ENCODE data around the gene CREB3L1.

DNA sequence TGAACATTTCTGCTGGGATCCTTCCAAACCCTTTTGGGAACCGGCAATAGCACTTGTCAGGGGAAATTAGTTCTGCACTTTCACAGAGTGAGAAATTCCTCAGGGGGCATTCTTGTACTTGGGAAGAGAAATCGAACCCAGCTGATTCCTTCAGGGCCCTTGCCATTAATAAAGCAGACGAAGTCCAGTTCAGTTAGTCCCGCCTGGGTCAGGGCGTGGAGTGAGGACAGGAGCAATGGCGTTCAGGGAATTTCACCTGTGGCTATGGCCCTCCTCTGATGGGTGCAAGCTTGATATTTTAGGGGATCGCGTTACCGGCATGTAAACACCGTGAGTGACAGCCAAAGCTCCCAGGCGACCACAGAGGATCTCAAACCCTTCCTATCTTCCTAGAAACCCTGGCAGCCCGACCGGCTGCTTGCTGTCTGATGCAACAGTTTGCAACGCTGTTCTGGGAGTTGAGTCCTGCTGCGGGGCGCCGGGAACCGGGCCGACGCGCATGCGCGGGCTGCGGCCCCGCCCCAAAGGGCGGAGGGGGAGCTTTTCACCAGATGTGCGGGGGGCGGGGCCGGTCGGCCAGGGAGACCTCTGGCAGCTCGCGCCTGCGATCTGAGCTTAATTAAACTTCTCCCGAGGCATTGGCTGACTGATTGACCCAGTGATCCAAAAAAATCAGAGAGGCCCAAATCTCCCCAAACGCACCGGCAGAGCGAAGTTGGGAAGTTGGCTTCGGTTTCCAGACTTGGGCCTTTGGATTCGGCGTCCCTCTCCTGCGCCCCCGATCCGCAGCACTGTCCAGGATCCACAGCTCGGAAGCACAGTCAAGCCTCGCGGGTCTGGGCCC, 34.3 kb upstream of the CREB3L1 start:
- TF ChIP-seq, protein P1, sequence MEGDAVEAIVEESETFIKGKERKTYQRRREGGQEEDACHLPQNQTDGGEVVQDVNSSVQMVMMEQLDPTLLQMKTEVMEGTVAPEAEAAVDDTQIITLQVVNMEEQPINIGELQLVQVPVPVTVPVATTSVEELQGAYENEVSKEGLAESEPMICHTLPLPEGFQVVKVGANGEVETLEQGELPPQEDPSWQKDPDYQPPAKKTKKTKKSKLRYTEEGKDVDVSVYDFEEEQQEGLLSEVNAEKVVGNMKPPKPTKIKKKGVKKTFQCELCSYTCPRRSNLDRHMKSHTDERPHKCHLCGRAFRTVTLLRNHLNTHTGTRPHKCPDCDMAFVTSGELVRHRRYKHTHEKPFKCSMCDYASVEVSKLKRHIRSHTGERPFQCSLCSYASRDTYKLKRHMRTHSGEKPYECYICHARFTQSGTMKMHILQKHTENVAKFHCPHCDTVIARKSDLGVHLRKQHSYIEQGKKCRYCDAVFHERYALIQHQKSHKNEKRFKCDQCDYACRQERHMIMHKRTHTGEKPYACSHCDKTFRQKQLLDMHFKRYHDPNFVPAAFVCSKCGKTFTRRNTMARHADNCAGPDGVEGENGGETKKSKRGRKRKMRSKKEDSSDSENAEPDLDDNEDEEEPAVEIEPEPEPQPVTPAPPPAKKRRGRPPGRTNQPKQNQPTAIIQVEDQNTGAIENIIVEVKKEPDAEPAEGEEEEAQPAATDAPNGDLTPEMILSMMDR (IDR thresholded peaks at IDR 0.05): no peak
- TF ChIP-seq ZFX (IDR thresholded peaks at IDR 0.05; ENCODE audit: borderline replicate concordance): no peak

Measured in 22Rv1 (cell line).